DOHH2 (cell line): ENCODE measurements around the gene FAM241A.

ENCODE experiments used
- CTCF ChIP-seq: fragments of 200-600 bp; sonication (generic); IDR thresholded peaks from one replicate; pipeline ENCODE4 v1.5.1; 2014; ENCODE audit warnings: antibody characterized with exemption, mild to moderate bottlenecking, low read depth, low read length; ENCODE audit not compliant: poor library complexity, severe bottlenecking
- EZH2phosphoT487 ChIP-seq: fragments of 200-600 bp; sonication (generic); IDR thresholded peaks from 2 replicates; pipeline ENCODE4 v1.6.1; 2017; ENCODE audit warnings: borderline replicate concordance, mild to moderate bottlenecking, antibody characterized with exemption, low read length, moderate library complexity, mixed read lengths

DNA sequence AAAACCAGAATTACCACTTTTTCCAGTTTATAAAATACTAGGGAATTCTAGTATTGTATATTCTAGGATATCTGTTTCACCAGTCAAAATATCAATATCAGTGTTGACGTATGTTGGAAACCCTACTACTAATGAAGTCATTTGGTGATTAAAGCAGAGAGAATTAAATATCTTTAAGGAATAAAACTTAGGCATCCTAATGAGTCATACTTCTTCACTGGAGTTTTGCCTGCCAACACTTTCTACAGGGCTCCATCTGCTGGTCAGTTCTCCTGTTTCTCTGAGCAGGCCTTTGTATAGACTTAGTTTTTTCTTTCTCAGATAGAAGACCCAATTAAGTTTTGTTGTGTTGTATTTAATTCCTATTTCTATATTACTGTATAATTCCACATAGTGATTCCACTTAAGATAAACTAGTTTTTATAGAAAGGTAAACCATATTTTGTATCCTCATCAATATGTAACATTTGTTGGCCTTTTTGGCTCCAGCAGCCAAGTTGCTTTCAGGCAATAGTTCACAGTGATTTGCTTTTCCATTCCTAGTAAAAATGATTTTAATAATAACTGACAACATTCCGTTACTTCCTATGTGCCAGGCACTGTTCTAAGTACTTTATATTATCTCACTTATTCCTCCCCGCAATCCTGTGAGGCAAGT is 89.8 kb downstream of the FAM241A start:
- TF ChIP-seq CTCF (peak; percentile 78), EZH2phosphoT487 (no peak)
